Measurements from ENCODE around the gene GPR107.

The GPR107 gene

GRCh38 chr9:130132746-130133145 is 79.0 kb downstream of the GPR107 start:
- H3K27me3 Mint-ChIP-seq (ENCODE audit: low read depth) = no peaks in the 10 kb centered on the region
- peaks cover 53% of the 10 kb centered on the region for H3K36me3 Mint-ChIP-seq (ENCODE audit: low read depth)
- H3K4me3 Mint-ChIP-seq = no peak overlapping the region
- no peaks in the 10 kb centered on the region for H3K9me3 Mint-ChIP-seq
- H3K4me1 Mint-ChIP-seq (ENCODE audit: low read depth) = peaks cover 38% of the 10 kb centered on the region
- DNase-seq (ENCODE audit: low spot score) = no peak
- no peak overlapping the region for H3K27ac Mint-ChIP-seq

DNA sequence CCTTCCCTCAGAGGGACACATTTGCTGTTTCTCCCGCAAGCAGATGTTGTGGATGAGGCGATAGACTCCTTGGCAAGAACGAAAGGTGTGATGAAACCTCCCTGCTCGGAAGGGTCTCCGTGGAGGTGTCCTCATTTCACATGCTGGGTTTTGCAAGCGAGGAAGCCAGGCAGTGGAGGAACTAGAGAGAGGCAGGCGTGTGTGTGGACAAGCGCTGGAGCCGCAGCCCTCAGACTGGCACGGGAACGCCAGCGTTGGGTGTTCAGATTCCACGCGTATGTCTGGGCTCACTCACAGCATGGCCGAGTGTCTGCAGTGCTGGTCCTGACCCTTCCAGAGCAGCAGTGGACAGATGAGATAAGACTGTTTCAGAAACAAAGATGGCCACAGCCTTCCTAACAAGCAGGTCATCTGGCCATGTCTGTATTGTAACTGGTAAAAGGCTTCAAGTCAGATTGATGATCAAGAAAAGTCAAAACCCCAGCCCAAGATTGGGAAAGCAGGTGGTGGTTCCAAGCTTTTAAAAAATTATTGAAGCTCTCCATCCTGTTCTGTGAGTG is 83.5 kb downstream of the GPR107 start:
- DNase-seq (ENCODE audit: low spot score) = no peak
- H3K4me3 Mint-ChIP-seq = no peak overlapping the region
- H3K27ac Mint-ChIP-seq = no peak overlapping the region
- no peaks in the 10 kb centered on the region for H3K9me3 Mint-ChIP-seq
- H3K4me1 Mint-ChIP-seq (ENCODE audit: low read depth) = peaks cover 26% of the 10 kb centered on the region
- H3K27me3 Mint-ChIP-seq (ENCODE audit: low read depth) = no peaks in the 10 kb centered on the region
- H3K36me3 Mint-ChIP-seq (ENCODE audit: low read depth) = peaks cover 39% of the 10 kb centered on the region

DNA sequence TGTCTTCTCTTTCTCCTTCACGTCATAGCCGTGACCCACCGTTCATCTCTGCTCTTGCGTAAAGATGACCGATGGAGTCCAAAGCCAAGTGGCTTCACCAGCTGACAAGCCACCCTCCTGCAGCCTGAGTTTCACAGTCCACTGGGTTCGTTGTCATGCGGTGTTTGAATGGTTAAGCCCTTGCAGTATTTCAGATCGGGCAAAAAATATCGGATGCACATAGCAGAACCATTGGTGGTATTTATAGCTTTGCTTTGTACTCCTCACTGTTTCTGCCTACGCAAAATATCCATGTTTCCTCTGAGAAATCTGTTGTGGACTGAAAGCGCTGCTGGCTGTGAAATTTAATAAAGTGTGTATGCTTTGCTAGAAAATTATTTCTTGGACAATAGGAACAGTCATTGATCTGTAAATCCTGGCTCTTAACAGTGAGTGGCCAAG is 84.0 kb downstream of the GPR107 start:
- Mint-ChIP-seq H3K9me3 (no peaks in the 10 kb centered on the region), H3K4me3 (no peak overlapping the region), H3K4me1 (ENCODE audit: low read depth) (peaks cover 26% of the 10 kb centered on the region), H3K27me3 (ENCODE audit: low read depth) (no peaks in the 10 kb centered on the region), H3K36me3 (ENCODE audit: low read depth) (peaks cover 39% of the 10 kb centered on the region), H3K27ac (no peak overlapping the region)
- DNase-seq (ENCODE audit: low spot score) = no peak

DNA sequence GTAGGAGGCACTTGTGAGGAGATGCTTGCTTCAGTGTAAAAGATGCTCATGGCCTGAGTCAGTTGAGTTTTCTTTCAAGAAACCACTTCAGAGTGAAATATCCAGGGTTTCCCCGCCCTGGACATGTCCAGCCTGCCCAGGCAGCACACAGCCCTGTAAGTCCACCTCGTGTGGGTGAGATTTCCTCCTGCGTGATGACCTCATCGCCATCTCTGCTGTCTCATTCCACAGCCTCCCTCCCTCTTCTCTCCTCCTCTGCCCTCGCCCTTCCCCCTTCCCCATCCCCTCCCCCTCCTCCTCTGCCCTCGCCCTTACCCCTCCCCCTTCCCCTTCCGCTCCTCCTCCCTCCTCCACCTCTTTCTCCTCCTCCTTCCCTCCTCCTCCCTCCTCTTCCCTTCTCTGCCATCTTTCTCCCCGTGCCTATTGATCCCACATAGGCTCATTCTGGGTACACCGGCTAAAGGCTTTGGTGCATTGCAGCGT is 84.5 kb downstream of the GPR107 start:
- no peak overlapping the region for H3K4me3 Mint-ChIP-seq
- H3K36me3 Mint-ChIP-seq (ENCODE audit: low read depth) = peaks cover 37% of the 10 kb centered on the region
- DNase-seq (ENCODE audit: low spot score) = peak; percentile 10
- H3K27me3 Mint-ChIP-seq (ENCODE audit: low read depth) = no peaks in the 10 kb centered on the region
- H3K27ac Mint-ChIP-seq = peak overlapping the region; percentile 31
- no peaks in the 10 kb centered on the region for H3K9me3 Mint-ChIP-seq
- peaks cover 26% of the 10 kb centered on the region for H3K4me1 Mint-ChIP-seq (ENCODE audit: low read depth)

DNA sequence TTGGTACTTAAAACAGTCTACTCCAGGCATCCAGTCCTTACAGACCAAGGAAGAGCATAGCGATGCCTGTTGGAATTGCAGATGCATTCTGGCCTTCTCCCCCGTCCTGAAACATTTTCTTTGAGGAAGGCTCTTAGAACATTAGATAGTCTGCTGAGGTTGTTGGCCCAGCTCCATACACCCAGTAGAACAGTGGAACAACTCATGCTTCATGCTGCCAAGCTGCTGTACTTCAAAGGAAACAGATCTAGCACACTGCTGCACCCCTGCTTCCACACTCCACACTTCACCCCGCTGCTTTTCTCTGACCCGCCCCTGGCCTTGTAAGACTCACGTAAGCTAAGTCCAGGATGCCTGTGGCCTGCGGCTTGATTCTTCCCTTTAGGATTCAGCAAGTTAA is 85.1 kb downstream of the GPR107 start:
- Mint-ChIP-seq H3K27ac (peak overlapping the region; percentile 31), H3K4me3 (no peak overlapping the region), H3K27me3 (ENCODE audit: low read depth) (peaks cover 4% of the 10 kb centered on the region), H3K36me3 (ENCODE audit: low read depth) (peaks cover 37% of the 10 kb centered on the region), H3K9me3 (no peaks in the 10 kb centered on the region), H3K4me1 (ENCODE audit: low read depth) (peaks cover 28% of the 10 kb centered on the region)
- no peak for DNase-seq (ENCODE audit: low spot score)

DNA sequence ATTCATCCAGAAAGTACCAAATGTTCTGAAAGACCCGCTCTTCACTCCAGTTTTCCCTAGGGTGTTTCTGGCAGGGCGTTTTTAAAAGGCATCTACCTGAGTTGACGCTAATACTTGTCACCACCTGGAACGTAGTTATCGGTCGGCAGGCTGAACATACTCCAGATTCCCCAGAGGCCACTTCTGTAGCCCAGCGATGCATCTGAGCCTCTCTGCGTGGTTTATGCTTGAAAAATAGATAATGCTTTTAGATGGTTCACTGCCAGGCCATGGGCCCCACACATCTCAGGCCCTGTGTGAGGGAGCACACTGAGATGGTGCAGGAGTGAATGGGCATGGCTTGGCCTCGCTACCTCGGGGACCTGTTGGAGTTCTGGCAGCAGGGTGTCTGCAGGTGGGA is 85.5 kb downstream of the GPR107 start:
- H3K27ac Mint-ChIP-seq = peak overlapping the region; percentile 36
- peaks cover 37% of the 10 kb centered on the region for H3K36me3 Mint-ChIP-seq (ENCODE audit: low read depth)
- peaks cover 8% of the 10 kb centered on the region for H3K27me3 Mint-ChIP-seq (ENCODE audit: low read depth)
- peaks cover 31% of the 10 kb centered on the region for H3K4me1 Mint-ChIP-seq (ENCODE audit: low read depth)
- H3K9me3 Mint-ChIP-seq = no peaks in the 10 kb centered on the region
- no peak for DNase-seq (ENCODE audit: low spot score)
- H3K4me3 Mint-ChIP-seq = no peak overlapping the region

DNA sequence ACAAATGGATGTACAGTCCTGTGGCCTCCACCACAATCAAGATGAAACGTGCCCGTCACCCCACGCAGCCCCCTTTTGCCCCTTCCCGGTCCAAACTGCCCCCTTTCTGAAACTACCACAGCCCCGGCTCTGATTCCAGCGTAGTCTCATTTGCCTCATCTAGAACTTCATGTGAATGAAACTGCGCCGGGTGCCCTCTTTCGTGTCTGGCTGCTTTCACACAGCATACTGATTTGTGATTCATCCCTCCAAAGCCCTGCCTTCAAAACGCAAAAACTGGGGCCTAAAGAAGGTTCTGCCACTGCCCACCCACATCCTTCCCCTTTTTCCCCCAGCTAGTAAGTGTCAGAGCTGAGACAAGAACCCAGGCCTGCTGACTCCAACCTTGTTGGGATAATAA is 87.0 kb downstream of the GPR107 start:
- peak; percentile 16 for DNase-seq (ENCODE audit: low spot score)
- Mint-ChIP-seq H3K27me3 (ENCODE audit: low read depth) (peaks cover 21% of the 10 kb centered on the region), H3K4me3 (no peak overlapping the region), H3K4me1 (ENCODE audit: low read depth) (peaks cover 31% of the 10 kb centered on the region), H3K27ac (no peak overlapping the region), H3K9me3 (no peaks in the 10 kb centered on the region), H3K36me3 (ENCODE audit: low read depth) (peaks cover 30% of the 10 kb centered on the region)

- H3K27me3 Mint-ChIP-seq (ENCODE audit: low read depth) = peaks cover 27% of the 10 kb centered on the region
- H3K4me1 Mint-ChIP-seq (ENCODE audit: low read depth) = peaks cover 24% of the 10 kb centered on the region
- no peak overlapping the region for H3K27ac Mint-ChIP-seq
- peaks cover 17% of the 10 kb centered on the region for H3K36me3 Mint-ChIP-seq (ENCODE audit: low read depth)
- H3K9me3 Mint-ChIP-seq = no peaks in the 10 kb centered on the region
- DNase-seq (ENCODE audit: low spot score) = no peak
- H3K4me3 Mint-ChIP-seq = no peak overlapping the region
Measured at GRCh38 chr9:130142056-130142455, 88.3 kb downstream of the GPR107 start.

- peaks cover 14% of the 10 kb centered on the region for H3K36me3 Mint-ChIP-seq (ENCODE audit: low read depth)
- peaks cover 27% of the 10 kb centered on the region for H3K27me3 Mint-ChIP-seq (ENCODE audit: low read depth)
- no peak for DNase-seq (ENCODE audit: low spot score)
- H3K9me3 Mint-ChIP-seq = no peaks in the 10 kb centered on the region
- no peak overlapping the region for H3K4me3 Mint-ChIP-seq
- H3K4me1 Mint-ChIP-seq (ENCODE audit: low read depth) = peaks cover 24% of the 10 kb centered on the region
- no peak overlapping the region for H3K27ac Mint-ChIP-seq
Measured at GRCh38 chr9:130142641-130143040, 88.9 kb downstream of the GPR107 start.

GRCh38 chr9:130143279-130143893 is 89.7 kb downstream of the GPR107 start:
- Mint-ChIP-seq H3K9me3 (no peaks in the 10 kb centered on the region), H3K4me1 (ENCODE audit: low read depth) (peaks cover 18% of the 10 kb centered on the region), H3K36me3 (ENCODE audit: low read depth) (peaks cover 9% of the 10 kb centered on the region), H3K27me3 (ENCODE audit: low read depth) (peaks cover 27% of the 10 kb centered on the region), H3K4me3 (no peak overlapping the region), H3K27ac (no peak overlapping the region)
- DNase-seq (ENCODE audit: low spot score) = no peak

- no peak overlapping the region for H3K4me3 Mint-ChIP-seq
- H3K27ac Mint-ChIP-seq = no peak overlapping the region
- no peaks in the 10 kb centered on the region for H3K9me3 Mint-ChIP-seq
- peaks cover 27% of the 10 kb centered on the region for H3K27me3 Mint-ChIP-seq (ENCODE audit: low read depth)
- peaks cover 4% of the 10 kb centered on the region for H3K36me3 Mint-ChIP-seq (ENCODE audit: low read depth)
- no peak for DNase-seq (ENCODE audit: low spot score)
- H3K4me1 Mint-ChIP-seq (ENCODE audit: low read depth) = peaks cover 12% of the 10 kb centered on the region
Measured at GRCh38 chr9:130143958-130144366, 90.3 kb downstream of the GPR107 start.

GRCh38 chr9:130144703-130145102 is 91.0 kb downstream of the GPR107 start:
- peaks cover 27% of the 10 kb centered on the region for H3K27me3 Mint-ChIP-seq (ENCODE audit: low read depth)
- DNase-seq (ENCODE audit: low spot score) = no peak
- H3K36me3 Mint-ChIP-seq (ENCODE audit: low read depth) = peaks cover 4% of the 10 kb centered on the region
- peaks cover 7% of the 10 kb centered on the region for H3K4me1 Mint-ChIP-seq (ENCODE audit: low read depth)
- H3K4me3 Mint-ChIP-seq = no peak overlapping the region
- H3K27ac Mint-ChIP-seq = no peak overlapping the region
- no peaks in the 10 kb centered on the region for H3K9me3 Mint-ChIP-seq

GRCh38 chr9:130145658-130146057 is 92.0 kb downstream of the GPR107 start:
- H3K36me3 Mint-ChIP-seq (ENCODE audit: low read depth) = no peaks in the 10 kb centered on the region
- DNase-seq (ENCODE audit: low spot score) = no peak
- no peak overlapping the region for H3K4me3 Mint-ChIP-seq
- H3K4me1 Mint-ChIP-seq (ENCODE audit: low read depth) = peaks cover 5% of the 10 kb centered on the region
- no peaks in the 10 kb centered on the region for H3K9me3 Mint-ChIP-seq
- H3K27me3 Mint-ChIP-seq (ENCODE audit: low read depth) = peaks cover 27% of the 10 kb centered on the region
- no peak overlapping the region for H3K27ac Mint-ChIP-seq

- peaks cover 27% of the 10 kb centered on the region for H3K27me3 Mint-ChIP-seq (ENCODE audit: low read depth)
- no peaks in the 10 kb centered on the region for H3K9me3 Mint-ChIP-seq
- H3K27ac Mint-ChIP-seq = no peak overlapping the region
- no peak overlapping the region for H3K4me3 Mint-ChIP-seq
- H3K36me3 Mint-ChIP-seq (ENCODE audit: low read depth) = no peaks in the 10 kb centered on the region
- peaks cover 5% of the 10 kb centered on the region for H3K4me1 Mint-ChIP-seq (ENCODE audit: low read depth)
- DNase-seq (ENCODE audit: low spot score) = no peak
Measured at GRCh38 chr9:130147198-130147597, 93.5 kb downstream of the GPR107 start.

GRCh38 chr9:130147910-130148309 is 94.2 kb downstream of the GPR107 start:
- no peak for DNase-seq (ENCODE audit: low spot score)
- Mint-ChIP-seq H3K27ac (no peak overlapping the region), H3K4me1 (ENCODE audit: low read depth) (peaks cover 5% of the 10 kb centered on the region), H3K4me3 (no peak overlapping the region), H3K27me3 (ENCODE audit: low read depth) (peaks cover 27% of the 10 kb centered on the region), H3K36me3 (ENCODE audit: low read depth) (no peaks in the 10 kb centered on the region), H3K9me3 (no peaks in the 10 kb centered on the region)
